ENCODE results near the gene CASZ1.

CASZ1 gene, protein sequence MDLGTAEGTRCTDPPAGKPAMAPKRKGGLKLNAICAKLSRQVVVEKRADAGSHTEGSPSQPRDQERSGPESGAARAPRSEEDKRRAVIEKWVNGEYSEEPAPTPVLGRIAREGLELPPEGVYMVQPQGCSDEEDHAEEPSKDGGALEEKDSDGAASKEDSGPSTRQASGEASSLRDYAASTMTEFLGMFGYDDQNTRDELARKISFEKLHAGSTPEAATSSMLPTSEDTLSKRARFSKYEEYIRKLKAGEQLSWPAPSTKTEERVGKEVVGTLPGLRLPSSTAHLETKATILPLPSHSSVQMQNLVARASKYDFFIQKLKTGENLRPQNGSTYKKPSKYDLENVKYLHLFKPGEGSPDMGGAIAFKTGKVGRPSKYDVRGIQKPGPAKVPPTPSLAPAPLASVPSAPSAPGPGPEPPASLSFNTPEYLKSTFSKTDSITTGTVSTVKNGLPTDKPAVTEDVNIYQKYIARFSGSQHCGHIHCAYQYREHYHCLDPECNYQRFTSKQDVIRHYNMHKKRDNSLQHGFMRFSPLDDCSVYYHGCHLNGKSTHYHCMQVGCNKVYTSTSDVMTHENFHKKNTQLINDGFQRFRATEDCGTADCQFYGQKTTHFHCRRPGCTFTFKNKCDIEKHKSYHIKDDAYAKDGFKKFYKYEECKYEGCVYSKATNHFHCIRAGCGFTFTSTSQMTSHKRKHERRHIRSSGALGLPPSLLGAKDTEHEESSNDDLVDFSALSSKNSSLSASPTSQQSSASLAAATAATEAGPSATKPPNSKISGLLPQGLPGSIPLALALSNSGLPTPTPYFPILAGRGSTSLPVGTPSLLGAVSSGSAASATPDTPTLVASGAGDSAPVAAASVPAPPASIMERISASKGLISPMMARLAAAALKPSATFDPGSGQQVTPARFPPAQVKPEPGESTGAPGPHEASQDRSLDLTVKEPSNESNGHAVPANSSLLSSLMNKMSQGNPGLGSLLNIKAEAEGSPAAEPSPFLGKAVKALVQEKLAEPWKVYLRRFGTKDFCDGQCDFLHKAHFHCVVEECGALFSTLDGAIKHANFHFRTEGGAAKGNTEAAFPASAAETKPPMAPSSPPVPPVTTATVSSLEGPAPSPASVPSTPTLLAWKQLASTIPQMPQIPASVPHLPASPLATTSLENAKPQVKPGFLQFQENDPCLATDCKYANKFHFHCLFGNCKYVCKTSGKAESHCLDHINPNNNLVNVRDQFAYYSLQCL (N-terminal part only)

DNA sequence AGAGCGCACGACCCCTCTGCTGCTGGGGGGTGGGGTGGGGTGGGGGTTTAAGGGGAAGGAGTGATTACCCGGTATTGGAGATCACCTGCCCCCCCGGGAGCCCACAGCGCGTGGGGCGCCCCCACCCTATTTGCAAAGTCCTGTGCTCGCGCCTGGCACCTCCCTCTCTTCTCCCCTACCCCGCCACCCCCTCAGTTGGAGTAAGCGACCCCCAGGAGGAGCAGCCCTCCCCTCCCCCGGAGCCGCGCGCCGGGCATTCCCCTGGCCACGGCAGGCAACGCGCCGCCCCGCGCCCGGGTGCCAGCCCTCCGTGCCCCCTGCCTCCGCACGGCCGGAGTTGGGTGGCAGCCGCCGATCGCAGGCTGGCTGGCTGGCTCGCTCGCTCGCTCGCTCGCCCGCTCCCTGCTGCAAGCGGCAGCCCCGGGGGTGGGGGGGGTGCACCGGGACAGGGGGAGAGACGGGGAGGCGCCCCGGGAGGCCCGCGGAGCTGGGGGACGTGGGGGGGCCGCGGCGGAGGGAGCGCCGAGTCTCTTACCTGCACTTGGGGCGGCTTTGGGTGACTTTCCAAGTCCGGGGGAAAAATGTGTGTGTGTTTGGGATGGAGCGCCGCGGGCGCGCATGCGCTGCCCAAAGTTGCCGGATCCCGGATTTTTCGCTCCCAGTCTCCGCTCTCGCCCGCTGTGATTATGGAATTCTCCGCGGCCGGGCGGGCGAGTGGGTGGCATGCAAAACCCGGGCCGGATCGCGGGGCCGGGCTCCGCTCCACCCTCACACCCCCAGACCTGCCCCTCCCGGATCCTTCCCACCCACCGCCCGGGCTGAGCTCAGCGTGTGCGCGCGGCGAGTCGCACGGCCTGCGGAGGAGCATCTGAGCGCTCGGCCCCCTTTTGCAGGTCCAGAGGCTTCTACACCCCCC is at the start of gene CASZ1:
Gene CASZ1, minus strand, starts transcription at position 618 of the 916 bp plus-strand sequence. CDS start 102,757 bp downstream, outside the sequence.
- no peak for DNase-seq

DNA sequence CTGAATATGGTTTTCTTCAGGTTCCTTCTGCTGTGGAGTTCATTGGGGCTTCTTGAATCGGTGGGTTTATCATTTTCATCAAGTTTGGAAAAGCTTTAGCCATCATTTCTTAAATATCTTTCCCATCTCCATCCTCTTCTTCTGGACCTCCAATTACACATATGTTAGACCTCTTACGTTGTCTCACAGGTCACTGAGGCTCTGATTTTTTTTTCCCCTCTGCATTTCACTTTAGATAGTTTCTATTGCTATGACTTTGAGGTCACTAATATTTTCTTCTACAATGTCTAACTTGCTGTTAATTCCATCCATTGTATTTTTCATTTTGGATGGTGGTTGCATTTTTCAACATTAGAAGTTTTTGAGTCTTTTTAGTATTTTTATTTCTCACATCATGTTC is 47.3 kb upstream of the CASZ1 start:
- DNase-seq, result no peak

GRCh38 chr1:10841118-10841517 is 44.7 kb upstream of the CASZ1 start:
- no peak for DNase-seq

- DNase-seq, result no peak
Observed at GRCh38 chr1:10839188-10839770, 42.8 kb upstream of the CASZ1 start.

DNA sequence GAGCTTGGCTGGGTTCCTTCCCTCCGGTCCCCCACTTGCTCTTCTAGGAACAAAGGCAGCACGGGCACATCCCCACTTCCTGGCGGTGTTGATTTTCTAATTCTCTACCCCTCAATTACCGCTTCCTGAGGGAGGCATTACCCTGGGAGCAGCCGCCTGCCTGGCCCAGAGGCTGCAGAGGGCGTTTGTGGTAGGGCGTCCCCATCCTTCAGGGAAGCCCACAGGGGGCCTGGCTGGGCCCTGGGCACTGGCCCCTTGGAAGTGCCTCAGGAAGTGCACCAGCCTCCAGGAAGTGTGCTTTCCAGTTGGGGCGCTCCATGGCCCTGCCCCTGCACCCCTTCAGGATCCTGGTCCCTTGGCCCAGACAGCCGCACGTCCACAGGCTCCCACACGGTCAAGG is 42.1 kb upstream of the CASZ1 start:
- DNase-seq, result no peak

- no peak for DNase-seq
Observed at GRCh38 chr1:10836726-10837125, 40.3 kb upstream of the CASZ1 start.

GRCh38 chr1:10835822-10836421 is 39.5 kb upstream of the CASZ1 start:
- DNase-seq, result no peak

DNA sequence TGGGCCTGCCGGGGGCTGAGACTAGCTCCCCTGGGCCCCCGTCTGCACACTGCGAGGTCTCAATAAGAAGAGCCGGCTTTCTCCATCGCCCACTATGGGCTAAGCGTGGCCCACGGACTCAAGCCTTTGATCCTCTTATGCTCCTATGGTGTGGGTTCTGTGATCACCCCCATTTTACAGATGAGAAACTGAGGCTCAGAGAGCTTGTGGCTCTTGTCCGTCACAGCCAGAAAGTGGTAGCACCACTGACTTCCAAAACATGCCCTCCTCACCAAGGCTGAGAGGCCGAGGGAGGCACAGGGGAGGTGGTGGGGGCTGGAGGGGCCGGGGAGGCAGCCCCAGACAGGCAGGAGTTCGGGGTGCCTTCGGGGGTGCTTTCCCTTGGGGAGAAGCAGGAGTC is 39.0 kb upstream of the CASZ1 start:
- DNase-seq, result no peak

DNA sequence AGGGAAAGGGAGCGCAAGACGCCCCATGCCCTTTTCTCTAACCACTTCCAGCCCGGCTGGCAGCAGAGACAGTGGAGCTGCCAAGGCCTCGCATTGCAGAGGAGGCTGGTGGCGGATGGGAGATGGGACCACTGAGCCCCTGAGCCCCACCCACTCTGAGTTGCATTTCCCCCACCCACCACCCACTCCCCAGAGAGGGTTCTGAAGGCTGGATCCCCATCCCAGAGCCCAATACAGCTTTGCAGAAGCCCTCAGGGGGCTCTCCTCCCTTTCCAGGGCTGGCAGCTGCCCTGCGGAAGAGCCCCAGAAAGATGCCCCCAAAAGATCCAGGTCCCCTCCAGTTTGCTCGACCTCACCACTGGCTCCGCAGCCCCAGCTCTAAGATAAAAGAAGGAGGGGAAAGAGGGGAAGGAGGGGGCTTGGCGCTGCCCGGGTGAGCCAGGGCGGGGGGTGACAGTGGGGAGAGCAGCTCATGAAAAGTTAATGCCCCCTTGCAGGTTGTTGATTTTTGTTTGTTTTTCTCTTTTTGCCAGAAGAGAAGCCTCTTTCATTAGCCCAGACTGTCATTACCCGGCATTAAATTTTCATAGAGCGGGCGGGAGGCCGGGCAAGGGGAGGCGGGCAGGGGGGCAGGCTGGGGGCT is 38.4 kb upstream of the CASZ1 start:
- DNase-seq, result no peak

DNA sequence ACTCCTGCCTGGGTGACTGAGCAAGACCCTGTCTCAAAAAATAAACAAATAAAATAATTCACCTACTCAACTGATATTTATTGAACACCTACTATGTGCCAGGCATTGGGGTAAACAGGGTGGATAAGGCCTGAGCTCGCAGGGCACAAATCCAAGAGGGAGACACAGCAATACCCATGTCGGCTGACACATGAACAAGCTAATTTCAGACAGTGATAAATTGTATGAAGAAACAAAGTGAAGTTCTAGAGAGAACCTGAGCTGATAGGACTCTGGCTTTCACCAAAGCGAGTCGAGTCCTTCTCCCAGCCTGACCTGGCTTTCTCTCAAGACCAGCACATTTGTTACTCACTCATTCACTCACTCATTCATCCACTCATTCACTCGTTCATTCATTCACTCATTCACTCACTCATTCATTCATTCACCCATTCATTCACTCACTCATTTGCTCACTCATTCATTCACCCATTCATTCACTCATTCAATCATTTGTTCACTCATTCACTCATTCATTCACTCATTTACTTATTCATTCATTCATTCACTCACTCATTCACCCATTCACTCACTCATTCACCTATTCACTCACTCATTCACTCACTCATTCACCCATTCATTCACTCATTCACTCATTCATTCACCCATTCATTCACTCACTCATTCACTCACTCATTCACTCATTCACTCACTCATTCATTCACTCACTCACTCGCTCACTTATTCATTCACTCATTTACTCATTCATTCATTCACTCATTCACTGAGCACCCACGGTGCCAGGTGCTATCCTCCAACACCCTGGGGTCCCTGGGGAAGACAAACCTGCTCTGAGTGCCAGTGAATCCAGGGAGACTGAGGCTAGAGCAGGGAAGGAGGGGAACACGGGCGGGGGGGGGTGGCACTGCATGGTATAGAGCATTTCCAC is 37.4 kb upstream of the CASZ1 start:
- DNase-seq, result no peak

DNA sequence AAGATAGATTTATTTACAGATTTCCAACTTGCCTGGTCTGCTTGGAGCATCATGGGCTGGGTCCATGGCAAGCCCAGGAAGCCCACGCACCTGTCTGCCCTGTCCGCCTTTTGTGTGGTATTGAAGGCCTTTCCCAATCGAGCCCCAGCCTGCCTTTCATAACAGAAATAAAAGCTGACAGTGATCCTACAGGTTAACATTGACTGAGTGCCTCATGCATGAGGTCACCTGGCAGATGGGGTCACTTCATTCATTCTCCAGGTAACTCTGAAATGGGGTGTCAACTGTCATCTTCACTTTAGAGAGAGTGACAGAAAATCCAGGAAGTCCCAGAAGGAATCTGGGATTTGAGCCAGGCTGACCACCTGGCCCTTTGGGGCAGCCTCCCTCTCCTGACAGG is 36.3 kb upstream of the CASZ1 start:
- no peak for DNase-seq

DNA sequence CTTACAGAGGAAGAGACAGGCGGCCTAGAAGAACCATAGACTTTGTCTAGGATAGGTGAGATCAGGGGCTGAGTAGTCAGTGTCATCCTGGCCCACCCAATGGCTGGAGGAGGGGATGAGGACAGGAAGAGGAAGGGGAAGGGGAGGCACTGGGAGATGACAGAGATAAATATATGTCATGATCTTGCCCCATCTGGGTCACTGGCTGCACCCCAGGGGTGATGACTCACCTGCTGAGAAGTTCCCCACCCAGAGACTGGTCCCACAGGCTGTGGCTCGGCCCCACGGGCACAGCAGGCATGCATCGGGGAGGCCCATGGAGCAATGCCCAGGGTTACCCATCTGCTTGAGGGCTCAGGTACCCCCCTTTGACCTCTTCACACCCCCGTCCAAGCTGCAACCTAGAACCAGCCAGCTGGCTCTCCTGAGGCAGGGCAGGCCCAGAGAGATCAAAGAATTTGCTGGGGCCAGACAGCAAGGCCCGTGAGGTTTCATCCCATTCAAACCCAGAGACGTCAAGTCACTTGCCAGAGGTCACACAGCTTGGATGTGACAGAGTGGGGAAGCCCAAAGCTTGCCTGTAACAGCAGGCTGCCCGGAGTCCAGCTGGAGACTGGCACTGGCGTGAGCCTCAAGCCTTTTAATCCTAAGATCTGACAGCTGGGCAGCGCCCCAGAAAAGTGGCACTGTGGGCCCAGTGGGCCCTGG is 34.7 kb upstream of the CASZ1 start:
- DNase-seq, result no peak

DNA sequence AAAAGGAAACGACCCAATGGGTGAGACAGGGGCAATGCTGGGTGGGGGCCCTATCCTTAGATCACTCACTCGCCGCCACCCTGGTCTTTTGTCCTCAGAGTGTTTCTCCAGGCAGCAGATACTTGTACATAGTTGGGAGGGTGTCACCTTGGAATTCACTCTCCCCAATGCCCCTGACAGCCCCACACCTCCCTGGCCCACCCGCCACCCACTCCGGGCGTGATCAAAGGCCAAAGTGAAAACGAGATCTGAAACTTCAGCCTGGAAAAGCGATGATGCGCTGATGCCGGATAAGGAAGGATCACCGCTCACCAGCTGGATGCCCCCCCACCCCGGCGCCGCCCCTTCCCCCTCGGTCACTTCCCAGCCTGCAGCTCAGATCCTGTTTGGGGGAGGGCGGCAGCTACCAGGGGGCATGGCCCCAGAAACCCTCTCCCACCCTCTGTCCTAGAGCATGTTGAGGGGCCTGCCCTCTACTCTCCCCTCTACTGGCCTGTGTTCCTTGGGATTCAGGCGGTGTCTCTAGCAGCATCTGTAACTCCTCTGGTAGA is 33.6 kb upstream of the CASZ1 start:
- DNase-seq, result no peak

DNA sequence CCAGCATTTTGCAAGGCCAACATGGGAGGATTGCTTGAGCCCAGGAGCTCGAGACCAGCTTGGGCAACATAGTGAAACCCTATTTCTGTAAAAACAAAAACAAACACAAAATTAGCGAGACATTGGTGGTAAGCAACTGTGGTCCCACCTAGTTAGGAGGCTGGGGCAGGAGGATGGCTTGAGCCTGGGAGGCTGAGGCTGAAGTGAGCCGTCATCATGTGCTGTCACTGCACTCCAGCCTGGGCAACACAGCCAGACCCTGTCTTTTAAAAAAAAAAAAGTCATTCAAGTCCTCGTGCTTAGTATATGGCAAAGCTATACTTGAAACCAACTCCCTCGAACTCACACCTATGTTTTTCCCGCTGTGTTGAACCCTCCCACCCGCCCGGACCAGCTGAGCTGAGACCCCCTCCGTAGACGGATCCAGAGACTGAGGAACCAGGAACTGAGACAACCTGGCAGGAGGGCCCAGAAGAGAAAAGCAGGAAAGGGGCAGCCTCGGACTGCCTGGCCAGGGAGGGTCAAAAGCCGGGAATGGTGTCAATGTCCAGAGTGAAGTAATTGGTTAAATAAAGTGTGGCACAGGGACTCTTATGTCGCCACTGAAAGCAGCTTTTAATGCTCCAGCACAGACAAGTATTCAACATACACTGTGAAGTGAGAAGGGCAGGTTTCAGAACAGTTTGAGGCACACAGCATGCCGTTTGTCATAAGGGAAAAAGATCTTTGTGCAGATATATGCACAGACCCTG is 32.8 kb upstream of the CASZ1 start:
- no peak for DNase-seq

GRCh38 chr1:10827377-10828333 is 31.2 kb upstream of the CASZ1 start:
- DNase-seq, result no peak

DNA sequence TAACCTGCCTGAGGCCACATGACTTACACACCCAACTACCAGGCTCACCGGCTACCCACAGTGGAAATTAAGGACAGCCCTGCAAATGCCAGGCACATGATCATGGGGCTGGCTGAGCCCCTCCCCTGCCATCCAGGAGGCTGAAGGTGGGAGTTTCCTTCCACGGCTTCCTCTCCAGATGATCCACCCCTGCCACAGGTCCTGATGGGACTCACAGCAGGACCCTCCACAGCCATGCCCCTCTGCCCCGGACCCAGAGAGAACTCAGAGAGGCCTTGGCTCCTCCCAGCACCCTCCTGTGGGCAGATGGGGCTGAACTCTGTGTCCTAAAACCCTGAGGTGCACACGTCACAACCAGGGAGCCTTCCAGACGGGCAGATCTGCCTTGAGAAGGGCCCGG is 29.1 kb upstream of the CASZ1 start:
- no peak for DNase-seq

Data from activated gamma-delta T cell treated with Interleukin-2 at 50 U/mL for 16 hours (primary cell).